PC-3 (cell line): ENCODE results near the gene JCAD.

Experiments used
- EZH2 ChIP-seq: fragments of 300-600 bp; sonication (generic); IDR thresholded peaks from one replicate; pipeline ENCODE4 v1.6.1; 2017; ENCODE audit warnings: antibody characterized with exemption, mild to moderate bottlenecking, low read length; ENCODE audit not compliant: unreplicated experiment
- EZH2phosphoT487 ChIP-seq: fragments of 300-600 bp; sonication (generic); IDR thresholded peaks from 2 replicates; pipeline ENCODE4 v1.6.1; 2018; ENCODE audit warnings: mild to moderate bottlenecking, antibody characterized with exemption, low read length, borderline replicate concordance
- TF ChIP-seq, protein P1 (sequence below): fragments of 300-600 bp; sonication (generic); conservative IDR thresholded peaks from 2 replicates; pipeline ENCODE4 v1.5.1; 2017; ENCODE audit warnings: antibody characterized with exemption, low read depth, mild to moderate bottlenecking, low read length

DNA sequence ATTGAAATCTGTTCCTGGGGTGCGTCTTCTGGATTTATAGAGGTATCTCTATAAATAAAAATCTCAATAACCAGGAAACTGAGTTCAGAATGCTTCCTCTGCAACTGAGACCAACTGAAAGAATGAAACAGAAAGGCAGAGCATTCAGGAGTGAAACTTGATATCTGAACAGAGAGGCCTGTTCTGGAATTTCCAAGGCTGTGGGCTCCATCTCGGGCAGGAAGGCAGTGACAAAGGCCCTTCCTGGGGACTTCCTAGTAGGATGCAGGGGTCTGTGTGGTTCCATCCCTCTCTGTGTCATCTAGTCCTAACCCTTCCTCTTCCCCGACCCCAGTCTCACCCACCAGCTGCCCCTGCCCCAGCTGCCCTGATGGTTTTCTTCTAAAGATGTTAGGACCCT lies 52.0 kb downstream of the JCAD start:
- TF ChIP-seq, protein P1, sequence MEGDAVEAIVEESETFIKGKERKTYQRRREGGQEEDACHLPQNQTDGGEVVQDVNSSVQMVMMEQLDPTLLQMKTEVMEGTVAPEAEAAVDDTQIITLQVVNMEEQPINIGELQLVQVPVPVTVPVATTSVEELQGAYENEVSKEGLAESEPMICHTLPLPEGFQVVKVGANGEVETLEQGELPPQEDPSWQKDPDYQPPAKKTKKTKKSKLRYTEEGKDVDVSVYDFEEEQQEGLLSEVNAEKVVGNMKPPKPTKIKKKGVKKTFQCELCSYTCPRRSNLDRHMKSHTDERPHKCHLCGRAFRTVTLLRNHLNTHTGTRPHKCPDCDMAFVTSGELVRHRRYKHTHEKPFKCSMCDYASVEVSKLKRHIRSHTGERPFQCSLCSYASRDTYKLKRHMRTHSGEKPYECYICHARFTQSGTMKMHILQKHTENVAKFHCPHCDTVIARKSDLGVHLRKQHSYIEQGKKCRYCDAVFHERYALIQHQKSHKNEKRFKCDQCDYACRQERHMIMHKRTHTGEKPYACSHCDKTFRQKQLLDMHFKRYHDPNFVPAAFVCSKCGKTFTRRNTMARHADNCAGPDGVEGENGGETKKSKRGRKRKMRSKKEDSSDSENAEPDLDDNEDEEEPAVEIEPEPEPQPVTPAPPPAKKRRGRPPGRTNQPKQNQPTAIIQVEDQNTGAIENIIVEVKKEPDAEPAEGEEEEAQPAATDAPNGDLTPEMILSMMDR = no peak
- no peak for TF ChIP-seq EZH2phosphoT487
- TF ChIP-seq EZH2 = no peak
